HG03442 (cell line): Measurements from ENCODE around the gene MIEN1.
"Not testable (repeated sequence)": the region's sequence is repeated elsewhere in the genome, so short reads cannot be mapped to it uniquely, and the experiment has no call there.

Source experiments
- ATAC-seq: cut with Tn5 transposase; IDR thresholded peaks from one replicate; pipeline ENCODE4 v1.9.1; 2021; ENCODE audit warnings: mild to moderate bottlenecking, moderate library complexity; ENCODE audit not compliant: unreplicated experiment

The MIEN1 gene

DNA sequence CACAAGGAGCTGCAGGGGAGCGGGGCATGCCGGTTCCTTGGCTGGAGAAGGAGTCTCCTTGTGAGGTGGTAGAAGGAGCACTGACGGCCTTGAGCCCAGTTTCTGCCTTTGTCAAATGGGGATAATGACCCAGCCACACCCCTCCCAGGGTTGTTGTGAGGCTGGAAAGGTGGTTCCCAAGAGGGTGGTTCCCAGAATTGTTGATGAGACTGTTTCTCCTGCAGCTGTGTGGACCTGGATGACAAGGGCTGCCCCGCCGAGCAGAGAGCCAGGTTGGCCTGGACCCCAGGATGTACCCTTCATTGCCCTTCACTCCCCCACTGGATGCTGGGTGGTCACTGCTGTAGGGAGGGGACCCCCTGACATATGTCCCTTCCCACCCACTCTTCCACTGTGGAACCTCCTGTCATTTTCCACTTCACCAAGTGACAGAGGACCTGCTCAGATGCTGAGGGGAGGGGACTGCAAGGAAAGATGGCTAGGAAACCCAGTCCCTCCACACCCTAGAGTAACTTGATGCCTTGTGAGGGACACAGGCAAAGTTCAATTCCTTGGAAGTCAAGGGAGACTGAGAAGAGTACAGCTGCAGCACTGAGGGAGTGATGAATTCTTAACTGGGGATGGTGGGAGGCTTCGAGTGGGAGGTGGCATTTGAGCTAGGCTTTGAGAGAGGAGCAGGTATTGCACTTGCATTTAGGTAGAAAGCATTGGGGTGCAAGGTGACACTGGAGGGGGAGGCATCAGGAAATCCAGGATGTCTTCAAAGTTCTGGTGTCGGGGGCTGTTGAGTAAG, 10.6 kb downstream of the MIEN1 start:
- no peak for ATAC-seq

GRCh38 chr17:39717660-39718059, 12.7 kb downstream of the MIEN1 start:
- no peak for ATAC-seq

- ATAC-seq, result no peak
Observed at GRCh38 chr17:39716879-39717536, 13.3 kb downstream of the MIEN1 start.

GRCh38 chr17:39716073-39716818, 14.1 kb downstream of the MIEN1 start:
- no peak for ATAC-seq

GRCh38 chr17:39715375-39716072, 14.8 kb downstream of the MIEN1 start:
- no peak for ATAC-seq

GRCh38 chr17:39714234-39714633, 16.1 kb downstream of the MIEN1 start:
- ATAC-seq, result no peak

GRCh38 chr17:39711851-39712250, 18.5 kb downstream of the MIEN1 start:
- ATAC-seq, result no peak

DNA sequence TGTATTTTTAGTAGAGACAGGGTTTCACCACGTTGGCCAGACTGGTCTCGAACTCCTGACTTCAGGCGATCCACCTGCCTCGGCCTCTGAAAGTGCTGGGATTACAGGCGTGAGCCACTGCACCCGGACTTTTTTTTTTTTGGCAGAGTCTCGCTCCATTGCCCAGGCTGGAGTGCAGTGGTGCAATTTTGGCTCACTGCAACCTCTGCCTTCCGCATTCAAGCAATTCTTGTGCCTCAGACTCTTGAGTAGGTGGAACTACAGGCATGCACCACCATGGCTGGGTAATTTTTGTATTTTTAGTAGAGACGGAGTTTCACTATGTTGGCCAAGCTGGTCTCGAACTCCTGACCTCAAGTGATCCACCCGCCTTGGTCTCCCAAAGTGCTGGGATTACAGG, 19.3 kb downstream of the MIEN1 start:
- not testable (repeated sequence) for ATAC-seq

GRCh38 chr17:39709998-39710964, 20.1 kb downstream of the MIEN1 start:
- no peak for ATAC-seq

- no peak for ATAC-seq
Observed at GRCh38 chr17:39709319-39709997, 20.9 kb downstream of the MIEN1 start.

- ATAC-seq, result no peak
Observed at GRCh38 chr17:39706921-39707337, 23.4 kb downstream of the MIEN1 start.

- no peak for ATAC-seq
Observed at GRCh38 chr17:39706383-39706782, 23.9 kb downstream of the MIEN1 start.

DNA sequence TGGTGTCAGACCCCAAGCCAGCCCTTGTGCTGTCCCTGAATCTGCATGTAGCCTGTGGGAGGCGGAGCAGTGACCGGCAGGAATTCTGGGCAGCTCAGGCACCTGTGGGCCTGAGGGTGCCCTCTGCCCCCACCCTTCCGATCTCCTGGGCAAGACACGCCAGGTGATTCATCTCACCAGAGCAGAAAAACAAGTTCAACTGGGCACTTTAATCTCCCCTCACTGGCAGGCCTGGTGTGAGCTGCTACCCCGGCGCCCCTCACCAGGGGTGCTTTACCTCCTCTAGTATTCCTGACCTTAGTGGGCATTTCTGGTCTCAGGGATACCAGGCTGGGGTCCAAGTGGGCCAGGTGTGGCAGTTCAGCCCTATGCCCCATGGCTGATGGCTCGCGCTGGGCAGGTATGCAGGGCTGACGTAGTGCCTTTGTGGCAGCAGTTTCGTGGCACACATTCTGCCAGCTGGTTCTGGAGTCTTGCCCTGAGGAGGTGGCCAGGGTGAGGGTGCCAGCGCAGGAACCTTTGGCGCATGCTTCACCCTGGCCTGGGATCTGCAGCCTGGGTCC, 24.5 kb downstream of the MIEN1 start:
- ATAC-seq, result no peak

DNA sequence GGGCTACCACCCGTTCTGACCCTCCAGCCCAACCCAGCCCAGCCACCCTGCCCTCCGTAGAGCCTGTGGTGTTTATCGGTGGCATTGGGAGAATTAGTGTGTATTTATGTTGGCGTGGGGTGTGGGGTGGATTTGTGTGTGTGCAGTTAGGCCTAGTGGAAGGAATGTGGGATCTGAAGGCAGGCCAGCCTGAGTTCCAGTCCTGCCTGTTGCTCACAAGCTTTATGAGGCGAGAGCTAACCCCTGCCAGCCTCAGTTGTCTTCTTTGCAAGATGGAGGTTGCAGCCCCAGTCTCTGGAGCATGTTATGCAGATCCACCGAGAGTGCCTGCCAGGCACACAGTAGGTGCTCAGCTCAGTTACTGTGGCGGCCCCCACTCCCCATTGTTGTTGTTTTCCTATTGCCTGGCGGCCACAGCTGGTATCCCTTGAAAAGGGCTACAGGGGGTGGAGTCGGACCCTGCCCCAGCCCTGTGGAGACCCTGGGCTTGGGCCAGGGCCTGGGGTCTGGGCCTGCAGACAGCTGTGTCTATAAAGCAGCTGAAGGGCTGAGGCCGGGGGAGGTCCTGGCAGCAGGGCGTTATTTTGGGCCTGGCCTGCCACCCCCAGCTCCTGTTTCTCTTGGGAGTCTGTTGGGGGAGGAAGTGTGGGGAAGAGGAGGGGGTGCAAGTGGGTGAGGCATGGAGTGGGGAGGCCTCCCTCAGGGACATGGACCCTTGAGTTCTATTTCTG, 25.3 kb downstream of the MIEN1 start:
- ATAC-seq, result no peak

- ATAC-seq, result no peak
Observed at GRCh38 chr17:39703913-39704312, 26.4 kb downstream of the MIEN1 start.

DNA sequence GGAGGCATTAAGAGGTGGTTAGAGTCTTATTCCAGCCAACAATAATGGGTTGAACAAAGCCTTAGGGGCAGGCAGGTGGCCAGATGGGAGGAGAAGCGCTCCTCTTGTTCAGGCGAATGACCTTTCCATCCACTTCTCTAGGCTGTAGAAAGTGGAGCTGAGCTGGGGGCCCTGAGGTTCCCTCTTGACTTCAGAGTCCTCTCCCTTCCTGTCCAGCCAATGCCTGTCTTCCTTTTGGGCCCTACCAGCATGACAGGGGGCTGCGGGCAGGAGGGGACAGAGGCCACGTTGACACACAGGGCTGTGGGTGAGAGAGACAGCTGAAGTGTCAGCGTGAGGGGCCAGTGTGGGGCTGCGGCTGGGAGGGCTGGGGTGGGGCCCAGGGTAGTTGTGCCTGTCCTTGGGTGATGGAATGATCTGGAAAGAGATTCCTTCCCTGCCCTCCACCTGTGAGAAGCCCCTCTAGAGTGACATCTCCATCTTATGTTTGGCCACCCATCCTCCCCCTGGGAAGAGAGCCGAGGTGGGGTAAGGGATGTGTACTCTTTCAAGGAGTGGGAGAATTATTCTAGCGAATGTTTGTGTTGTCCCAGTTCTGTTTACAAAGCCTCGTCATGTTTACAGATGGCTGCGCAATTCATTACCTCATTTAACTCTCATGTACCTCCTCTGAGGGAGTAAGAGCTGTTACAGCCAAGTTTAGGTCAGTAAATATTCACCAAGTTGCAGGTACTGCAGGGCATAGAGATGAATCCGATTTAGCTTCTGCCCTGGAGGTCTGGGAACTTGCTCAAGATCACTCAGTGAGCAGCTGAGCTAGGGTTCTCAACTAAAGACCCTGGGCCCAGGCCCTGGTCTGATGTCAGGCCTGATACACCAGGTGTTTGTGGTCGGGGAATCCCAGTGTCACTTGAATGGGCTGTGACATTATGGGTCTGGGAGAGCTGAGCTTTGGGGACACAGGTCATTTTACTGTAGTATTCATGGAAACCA, 27.1 kb downstream of the MIEN1 start:
- ATAC-seq, result no peak

DNA sequence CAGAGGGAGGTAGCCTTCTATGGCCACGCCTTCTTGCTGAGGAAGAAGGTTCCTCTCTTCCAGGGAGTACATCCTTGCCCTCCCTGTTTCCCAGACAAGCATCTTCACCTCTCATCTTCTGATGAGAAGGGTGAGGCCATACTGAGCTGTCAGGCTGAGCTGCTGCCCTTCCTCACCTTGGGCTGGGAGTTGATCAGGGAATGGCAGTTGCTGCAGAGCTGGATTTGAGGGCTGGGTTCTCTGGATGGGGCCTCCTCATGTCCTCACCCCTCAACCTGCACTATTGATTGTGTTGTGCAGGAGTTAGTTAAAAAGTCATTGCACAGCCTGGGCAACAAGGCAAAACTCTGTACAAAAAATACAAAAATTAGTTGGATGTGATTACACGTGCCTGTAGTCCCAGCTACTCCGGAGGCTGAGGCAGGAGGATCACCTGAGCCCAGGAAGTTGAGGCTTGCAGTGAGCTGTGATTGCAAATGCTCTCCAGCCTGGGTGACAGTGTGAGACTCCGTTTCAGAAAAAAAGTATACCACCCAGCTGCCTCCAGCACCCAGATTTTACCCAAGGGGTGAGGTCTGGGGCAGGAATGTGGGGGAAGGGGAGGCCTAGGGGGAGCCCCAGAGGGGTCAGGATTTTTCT, 28.4 kb downstream of the MIEN1 start:
- no peak for ATAC-seq
